ENCODE measurements around the gene ARPC2.

ARPC2 gene

DNA sequence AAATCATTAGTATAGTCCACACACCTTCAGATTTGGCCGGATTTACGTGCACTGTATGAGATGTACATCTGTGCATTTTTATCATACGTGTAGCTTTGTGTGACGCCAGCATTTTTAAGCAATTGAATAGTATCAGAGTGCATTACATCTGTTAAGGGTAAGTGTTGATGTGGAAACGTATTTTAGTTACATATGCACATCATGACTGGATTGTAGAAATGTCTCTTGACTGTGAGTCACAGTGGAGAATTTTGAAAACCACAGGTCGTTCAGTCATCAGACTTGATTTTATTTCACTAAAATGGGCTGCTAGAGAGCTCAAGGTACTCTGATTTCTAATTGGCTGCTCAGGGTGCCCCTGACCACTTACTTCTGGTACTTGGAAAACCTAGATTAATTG, 38.5 kb downstream of the ARPC2 start:
- no peak for DNase-seq (ENCODE audit: low spot score)

DNA sequence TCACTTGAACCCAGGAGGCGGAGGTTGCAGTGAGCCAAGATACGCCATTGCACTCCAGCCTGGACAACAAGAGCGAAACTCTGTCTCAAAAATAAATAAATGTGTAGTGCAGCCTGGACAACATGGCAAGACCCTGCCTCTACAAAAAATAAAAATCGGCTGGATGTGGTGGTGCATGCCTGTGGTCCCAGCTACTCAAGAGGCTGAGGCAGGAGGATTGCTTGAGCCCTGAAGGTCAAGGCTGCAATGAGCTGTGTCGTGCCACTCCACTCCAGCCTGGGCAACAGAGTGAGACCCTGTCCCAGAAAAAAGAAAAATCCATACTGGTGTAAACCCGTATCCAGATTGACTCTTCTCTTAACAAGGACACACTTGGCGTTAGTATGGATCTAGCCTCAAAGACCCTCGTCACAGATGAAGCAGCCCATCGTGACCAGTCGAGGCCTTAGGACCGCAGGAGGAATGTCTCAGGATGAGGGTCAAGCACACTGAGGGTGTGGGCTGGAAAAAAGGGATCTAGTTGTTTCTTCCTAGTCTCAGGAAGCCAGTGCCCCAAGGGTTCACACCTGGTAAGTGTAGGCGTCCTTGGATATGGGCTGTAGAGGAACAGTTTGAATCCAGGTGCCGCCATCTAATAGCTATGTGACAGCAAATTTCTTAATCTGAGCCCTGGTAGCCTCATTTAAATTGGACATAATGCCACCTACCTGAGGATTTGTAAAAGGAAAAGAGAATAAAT, 39.8 kb downstream of the ARPC2 start:
- DNase-seq (ENCODE audit: low spot score): no peak

DNA sequence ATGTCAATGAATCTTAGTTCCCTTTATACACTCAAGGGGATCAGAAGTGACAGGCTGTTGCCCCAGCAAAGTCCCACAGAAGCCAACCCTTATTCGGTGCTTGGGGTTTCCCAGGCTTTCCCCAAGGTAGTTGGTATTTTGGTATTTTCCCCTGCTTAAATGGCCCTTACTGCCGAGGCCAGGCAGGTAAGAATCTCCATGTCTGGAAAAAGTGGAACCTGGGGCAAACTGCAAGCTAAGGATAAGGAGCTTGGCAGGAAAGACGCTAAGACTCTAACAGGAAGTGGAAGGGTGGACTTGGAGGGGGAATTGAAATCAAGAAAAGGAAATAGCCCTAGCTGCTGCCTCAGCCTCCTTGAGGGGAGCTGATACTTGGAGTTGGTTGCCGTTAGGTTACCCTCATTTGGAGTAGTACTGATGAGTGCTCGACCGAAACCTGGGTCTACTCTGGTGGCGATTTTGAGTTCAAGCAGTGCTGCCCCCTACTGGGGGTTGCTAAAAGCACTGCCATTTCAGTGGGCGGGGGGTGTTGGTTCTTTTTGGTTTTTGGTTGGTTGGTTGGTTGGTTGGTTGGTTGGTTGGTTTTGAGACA, 40.5 kb downstream of the ARPC2 start:
- DNase-seq (ENCODE audit: low spot score): no peak

DNA sequence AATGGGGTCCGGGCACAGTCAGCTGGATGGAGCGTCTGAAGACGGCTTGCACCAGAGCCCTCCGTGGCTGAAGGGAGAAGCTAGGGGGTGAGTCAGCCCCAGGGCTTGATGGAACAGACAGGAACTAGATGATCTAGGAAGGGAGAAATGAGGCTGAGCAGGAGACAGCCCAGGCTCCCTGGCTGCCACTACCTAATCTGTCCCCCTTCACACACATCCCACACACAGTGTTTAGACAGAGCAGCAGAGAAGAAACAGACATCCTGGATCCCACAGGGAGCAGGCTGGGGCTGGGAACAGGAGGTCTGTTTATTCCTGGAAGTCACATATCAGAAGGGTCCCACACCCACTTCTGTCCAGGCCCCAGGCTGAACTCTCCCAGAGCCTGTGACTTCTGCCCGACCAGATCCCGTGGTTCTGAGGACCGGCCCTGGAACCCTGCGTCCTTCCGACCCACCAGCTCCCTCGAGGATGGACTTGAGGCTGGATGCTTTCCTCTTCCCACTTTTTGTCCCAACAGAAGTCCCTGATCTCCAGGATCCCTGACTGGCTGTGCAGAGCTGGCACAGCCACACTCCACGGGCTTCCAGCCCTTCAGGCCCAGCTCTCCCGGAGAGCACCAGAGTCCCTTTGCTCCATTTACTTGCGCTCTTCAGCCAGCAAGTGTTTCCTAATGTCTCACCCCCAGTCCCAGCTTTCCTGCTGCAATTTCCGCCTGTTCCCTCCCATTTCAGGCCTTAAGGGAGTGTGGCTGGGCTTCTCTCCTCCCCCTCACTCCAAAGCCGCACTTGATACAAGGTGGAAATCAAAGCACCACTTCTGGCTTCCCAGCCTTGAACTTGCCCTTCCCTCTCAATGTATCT, 42.3 kb downstream of the ARPC2 start:
- DNase-seq (ENCODE audit: low spot score): no peak

DNA sequence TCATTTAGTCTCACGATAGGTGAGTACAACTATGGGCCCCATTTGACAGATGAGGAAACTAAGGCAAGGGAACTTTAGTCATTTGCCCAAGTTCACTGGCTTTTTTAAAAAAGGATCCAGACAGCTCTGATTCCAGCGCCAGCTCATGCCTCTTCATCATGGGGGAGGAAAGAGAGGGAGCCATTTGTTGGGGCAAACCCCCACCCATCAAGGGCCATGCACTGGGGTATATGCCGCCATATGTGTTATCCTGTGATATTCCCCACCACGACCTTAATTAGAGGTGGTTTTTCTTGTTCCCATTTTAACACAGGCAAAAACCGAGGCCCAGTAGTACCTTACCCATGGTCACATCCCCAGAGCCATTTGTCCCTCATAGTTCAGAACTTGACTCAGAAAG, 43.2 kb downstream of the ARPC2 start:
- no peak for DNase-seq (ENCODE audit: low spot score)

DNA sequence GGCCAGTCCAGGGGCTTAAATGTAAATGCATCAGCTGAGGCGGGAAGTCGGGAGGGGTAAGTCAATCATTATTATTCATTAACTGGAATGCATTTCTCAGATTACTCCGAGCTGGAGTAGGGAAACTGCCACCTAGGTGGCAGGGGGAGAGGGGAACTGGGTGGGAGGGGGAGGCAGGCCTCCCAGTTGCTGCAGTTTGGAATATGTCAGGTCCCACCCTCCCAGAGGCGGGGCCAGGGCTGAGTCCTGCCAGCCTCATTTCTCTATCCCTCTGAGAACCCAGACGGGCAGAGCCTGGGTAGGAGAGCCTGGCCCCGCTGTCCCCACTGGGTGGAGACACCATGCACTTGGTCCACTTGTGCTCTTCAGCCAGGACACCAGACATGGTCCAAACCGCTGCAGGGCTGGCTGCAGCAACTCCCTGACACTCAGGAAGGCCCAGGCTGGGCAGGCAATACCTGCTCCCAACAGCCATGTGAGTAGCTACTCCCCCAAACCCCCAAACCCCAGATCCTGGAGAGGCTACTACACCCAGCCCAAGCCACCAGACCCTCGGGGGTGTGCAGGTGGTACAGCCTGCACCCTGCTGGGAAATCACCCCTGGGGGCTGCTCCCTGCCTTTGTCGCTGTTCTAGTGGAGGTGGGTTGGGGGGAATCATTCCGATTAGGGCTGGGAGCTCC, 43.9 kb downstream of the ARPC2 start, which contains the start of gene GPBAR1:
GPBAR1 (plus strand) TSS at position 274 of the 681 bp plus-strand sequence. CDS start 1,710 bp downstream, outside the sequence.
- no peak for DNase-seq (ENCODE audit: low spot score)

DNA sequence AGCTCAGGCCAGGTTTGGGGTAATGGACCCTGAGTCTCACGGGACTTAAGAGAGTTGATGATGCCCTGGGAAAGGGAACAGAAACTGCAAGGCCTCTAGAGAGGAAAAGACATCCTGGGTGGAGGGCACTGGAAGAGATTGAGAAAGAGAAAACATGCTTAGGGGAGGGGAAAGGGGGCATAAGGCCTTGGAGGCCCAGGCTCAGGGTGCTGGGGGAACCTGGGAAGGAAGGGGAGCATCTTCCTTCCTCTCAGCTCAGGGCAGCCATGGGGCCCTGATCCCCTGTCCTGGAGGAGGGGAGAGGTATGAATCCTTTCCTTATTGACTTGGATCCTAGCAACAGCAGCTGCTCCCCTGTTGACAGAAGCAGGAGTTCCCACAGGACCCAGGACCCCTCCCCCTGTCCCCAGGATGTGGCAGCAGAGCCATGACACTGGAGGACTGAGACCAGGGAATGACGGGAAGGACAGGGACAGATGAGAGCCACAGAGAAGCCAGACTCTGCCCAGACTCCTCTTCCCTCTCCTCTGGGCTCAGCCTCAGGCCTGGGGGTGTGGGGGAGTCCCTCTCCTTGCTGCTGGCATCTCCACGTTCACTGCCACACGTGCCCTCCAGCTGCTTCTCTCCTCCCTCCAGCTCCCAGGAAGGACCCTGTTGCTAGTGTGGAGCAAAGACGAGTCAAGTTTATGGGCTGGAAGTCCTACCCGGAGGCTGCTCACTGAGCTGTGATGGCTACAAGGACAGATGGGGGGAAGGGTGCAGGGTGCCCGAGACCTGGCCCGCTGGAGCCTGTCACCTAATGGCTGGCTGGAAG, 44.6 kb downstream of the ARPC2 start:
- no peak for DNase-seq (ENCODE audit: low spot score)

DNA sequence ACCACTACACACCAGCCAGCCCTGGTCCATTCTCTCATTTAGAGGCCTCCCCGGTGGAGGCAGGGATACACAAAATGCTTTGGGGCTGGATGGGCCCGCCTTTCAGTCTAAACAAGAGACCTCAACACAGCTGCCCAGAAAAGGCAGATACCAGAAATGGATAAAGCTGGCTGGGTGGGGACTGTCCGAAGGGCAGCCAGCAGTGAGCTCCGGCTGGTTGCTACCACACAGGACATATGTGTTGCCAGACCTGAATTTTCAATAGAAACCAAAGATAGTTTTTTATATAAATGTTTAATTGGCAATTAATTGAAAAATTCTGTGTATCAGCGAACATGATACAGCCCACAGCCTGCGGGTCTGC, 45.2 kb downstream of the ARPC2 start:
- DNase-seq (ENCODE audit: low spot score): no peak

DNA sequence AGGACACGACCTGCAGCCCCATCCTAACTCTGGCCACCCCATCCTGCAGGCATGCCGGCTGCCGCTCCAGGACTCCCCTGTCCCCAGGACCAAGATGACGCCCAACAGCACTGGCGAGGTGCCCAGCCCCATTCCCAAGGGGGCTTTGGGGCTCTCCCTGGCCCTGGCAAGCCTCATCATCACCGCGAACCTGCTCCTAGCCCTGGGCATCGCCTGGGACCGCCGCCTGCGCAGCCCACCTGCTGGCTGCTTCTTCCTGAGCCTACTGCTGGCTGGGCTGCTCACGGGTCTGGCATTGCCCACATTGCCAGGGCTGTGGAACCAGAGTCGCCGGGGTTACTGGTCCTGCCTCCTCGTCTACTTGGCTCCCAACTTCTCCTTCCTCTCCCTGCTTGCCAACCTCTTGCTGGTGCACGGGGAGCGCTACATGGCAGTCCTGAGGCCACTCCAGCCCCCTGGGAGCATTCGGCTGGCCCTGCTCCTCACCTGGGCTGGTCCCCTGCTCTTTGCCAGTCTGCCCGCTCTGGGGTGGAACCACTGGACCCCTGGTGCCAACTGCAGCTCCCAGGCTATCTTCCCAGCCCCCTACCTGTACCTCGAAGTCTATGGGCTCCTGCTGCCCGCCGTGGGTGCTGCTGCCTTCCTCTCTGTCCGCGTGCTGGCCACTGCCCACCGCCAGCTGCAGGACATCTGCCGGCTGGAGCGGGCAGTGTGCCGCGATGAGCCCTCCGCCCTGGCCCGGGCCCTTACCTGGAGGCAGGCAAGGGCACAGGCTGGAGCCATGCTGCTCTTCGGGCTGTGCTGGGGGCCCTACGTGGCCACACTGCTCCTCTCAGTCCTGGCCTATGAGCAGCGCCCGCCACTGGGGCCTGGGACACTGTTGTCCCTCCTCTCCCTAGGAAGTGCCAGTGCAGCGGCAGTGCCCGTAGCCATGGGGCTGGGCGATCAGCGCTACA, 45.9 kb downstream of the ARPC2 start:
- DNase-seq (ENCODE audit: low spot score): no peak

DNA sequence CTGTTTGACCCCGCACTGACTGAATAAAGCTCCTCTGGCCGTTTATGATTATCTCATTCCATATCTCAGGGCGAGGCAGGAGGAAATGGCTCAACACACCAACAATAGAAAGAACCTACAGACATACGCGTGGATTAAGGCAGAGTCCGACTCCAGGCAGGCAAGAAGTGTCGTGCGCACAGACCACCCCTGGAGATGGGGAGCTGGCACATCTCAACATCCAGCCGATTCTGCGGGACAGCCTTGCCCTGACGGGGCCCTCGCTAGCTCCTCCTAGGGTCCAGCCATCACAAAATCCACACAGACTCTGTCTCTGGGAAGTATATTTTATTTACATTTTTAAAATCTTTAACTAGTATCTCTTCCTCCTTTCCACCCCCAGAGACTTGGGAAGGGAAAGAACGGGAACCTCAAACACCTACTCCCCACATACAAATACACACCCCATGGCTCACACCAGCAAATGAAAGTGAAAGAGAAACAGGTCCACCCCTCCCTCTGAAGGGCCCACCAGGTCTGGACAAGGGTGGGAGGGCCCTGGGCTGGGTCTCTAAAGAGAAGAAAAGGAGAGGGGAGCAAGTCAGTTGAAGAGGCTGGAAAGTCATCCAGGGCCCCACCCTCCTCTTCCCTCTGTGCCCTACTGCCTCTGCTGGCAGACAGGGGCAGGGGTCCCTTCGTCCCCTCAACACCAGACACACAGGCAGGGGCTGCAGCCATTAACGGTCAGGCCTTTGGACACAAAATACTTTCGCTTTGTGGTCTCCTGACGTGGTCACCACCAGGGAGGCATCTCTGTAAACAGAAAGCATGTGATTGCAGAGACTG, 47.0 kb downstream of the ARPC2 start:
- DNase-seq (ENCODE audit: low spot score): no peak

DNA sequence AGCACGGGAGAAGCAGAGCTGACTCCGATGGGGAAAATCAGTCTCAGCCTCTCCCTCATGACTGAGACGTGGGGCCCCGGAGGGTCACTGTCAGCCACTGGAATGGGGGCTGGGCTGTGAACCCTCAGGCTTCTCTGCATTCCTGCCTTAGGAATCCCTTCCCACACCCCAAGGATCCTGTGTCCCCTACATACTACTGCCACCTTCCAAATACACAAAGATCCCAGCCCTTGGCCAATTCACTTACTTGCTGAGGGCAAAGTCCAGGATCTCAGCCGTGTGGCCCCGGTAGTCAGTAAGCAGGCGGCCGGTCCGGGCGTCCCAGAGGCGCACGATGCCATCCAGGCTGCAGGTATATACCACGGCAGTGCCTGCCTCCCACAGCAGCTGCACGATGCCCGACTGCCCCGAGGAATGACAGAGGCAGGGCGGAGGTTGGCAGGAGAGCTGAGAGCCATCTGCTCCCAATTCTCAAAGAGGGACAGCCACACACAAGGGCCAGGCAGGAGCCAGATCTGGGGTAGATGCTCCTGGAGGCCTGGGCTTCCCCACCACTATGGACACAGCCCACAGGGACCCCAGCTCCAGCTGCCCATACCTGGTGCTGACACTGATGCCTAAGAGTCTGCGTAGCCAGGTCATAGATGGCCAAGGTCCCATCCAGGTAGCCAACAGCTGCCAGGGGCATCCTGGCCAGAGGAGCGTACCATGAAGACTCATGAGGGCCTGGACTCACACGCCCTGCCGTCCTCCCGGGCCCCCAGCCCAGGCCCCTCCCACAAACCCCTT, 48.0 kb downstream of the ARPC2 start:
- DNase-seq (ENCODE audit: low spot score): no peak

DNA sequence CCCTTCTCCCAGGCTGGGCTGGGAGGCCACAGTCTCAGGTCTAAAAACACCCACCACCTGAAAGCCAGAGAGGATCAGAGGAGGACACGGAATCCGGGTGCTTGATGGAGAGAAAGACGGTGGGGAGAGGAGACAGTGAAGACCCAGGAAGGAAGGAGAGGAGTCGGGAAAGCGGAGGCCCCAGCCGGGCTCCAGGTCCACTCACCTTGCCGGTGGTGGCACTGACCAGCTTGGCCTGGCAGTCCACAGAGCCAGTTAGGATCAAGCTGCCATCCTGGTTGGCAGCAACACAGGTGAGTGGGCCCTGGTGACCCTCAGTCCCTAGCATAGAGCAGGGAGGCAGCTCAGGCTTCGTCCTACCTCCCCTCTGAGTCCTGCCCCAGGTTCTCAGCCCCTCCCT, 48.6 kb downstream of the ARPC2 start:
- DNase-seq (ENCODE audit: low spot score): no peak

DNA sequence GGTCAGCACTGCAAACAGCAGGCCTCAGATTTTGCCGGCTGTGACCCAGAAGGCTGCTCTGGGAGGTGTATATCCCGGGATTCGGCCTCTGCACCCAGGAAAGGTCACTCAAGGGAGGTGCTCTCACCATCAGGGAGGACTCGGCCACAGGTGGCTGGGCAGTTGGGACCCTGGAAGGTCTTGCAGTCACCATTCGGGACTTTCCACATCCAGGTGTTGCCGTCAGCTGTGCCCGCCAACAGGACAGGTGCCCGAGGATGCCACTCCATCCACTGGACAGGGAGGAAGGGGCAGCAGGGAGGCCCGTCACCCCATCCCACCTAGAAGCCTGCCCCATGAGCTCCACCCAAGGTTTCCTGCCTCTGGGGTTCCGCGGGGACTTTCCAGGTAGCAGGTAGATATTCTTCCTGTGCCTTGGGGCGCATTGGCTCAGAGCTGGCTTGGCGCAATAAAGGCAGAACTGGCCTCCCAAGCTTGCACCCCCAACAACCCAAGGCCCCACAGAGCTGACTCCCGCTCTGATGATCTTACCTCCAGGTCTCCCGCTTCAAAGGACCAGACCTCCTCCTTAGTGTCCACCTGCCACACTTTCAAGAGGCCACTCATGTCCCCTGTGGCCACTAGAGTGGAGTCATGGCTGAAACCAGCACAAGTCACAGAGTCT, 49.5 kb downstream of the ARPC2 start:
- no peak for DNase-seq (ENCODE audit: low spot score)

DNA sequence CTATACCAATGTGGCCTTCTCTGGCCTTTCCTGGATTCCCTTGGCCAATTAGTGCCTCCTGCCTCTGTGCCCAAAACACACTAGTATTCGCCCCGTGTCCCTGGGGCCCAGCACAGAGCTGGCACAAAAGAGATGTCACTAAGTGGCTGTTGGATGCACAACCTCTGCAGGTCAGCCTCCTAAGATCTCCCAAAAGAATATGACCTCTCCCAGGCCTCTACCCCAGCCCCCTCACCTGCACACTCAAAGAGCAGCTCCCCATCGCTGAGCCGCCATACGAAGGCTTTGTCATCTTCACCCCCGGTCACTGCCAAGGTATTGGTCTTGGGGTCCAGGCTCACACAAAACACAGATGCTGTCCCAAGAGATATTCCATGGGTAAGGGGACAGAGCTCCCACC, 50.3 kb downstream of the ARPC2 start:
- DNase-seq (ENCODE audit: low spot score): no peak

DNA sequence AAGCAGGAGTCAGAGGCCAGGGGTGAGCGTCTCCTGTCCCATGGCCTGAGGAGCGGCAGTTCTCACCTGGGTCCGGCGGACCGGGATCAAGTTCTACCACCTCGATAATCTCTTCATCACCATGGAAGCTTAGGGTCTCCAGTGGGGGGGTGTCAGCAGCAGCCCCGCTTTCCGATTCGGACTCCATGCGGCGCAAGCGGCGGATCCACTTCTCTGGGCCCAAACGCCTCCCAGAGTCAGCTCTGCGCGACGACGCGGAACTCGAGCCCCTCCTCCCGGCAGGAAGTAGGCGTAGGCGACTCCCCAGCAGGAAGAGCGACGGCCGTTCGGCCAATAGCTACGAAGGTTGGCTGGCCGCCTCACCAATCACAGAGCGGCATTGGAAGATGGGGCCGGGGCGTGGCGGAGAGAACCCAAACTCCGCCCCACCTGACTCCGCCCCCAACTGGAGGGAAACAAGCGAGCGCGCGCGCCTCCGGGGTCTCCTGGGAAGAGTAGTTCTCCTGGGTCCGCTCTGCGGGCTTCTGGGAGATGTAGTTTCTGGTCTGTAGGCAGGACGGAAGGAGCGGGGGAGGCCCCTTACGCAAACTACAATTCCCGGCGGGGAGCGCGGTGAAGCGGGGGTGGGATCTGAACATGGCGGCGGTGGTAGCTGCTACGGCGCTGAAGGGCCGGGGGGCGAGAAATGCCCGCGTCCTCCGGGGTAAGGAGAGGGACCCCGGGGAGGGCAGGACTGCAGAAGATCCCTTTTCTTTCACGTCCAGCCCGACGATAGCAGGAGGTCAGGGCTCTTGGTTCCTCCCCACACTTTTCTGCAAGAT, 53.1 kb downstream of the ARPC2 start, which contains the start of the genes AAMP and PNKD:
AAMP (minus strand) TSS at position 238 of the 821 bp plus-strand sequence; CDS start at position 187, 51 bp downstream.
PNKD (plus strand) TSS at position 620 of the 821 bp plus-strand sequence; CDS start at position 637, 17 bp downstream.
- peak; percentile 100 for DNase-seq (ENCODE audit: low spot score)

DNA sequence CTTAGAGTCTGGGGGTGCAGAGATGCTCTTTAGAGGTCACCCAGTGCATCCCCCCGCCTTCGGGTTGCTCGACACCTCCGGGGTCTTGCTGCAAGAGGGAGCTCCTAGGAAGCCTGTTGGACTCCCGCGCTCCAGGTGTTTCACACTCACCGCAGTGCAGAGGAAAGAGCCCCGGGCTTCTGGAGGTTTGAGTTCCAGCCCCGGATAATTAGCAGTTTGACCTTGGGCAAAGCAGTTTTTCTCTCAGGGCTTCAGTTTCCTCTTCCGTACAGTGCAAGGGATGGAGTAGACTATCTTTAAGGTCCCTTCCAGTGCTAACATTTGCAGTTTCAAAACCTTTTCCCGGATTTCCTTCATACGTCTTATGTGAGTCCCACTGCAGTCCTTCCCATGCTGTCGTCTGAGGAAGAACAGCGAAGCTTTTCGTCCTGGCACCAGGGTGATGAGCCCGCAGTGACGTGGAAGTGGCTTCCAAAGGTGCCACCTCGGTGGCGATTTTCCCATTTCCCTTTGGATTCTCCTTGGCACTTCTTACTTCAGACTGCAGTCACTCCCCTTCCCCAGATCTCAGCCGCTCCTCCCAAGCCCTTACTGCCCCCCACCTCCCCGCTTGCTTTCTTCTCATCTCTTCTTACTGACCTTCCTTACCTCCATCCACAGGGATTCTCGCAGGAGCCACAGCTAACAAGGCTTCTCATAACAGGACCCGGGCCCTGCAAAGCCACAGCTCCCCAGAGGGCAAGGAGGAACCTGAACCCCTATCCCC, 53.9 kb downstream of the ARPC2 start:
- no peak for DNase-seq (ENCODE audit: low spot score)
